HG02678 (cell line): ENCODE measurements around the gene ARHGAP42.
"Not testable (repeated sequence)": the region's sequence is repeated elsewhere in the genome, so short reads cannot be mapped to it uniquely, and the experiment has no call there.

Experiments
- ATAC-seq: cut with Tn5 transposase; IDR thresholded peaks from one replicate; pipeline ENCODE4 v1.9.1; 2021; ENCODE audit warnings: mild to moderate bottlenecking, moderate library complexity; ENCODE audit not compliant: unreplicated experiment

Gene ARHGAP42

DNA sequence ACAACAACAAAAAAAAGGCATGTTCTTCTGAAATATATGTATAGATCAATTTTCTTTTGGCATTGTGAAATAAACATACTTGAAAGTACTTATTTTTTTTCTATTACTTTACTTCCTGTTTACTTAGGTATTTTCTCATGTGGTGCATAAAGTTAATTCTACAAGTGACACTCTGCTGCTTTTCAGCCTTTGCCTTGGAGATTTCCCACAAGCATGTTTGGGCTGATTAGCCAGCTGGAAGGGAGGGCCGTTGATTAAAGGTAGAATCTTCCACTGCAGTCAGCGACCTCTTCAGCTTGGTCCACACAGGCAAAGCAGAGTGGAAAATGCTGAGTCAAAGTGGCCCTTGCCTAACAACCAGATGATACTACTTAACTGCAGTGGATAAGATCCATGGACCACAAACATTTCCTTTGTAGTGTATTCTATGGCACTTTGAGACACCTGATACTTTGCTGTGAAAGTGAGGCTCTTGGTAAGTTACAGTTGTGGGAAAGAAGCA is 176.0 kb downstream of the ARHGAP42 start:
- ATAC-seq: peak; percentile 69

DNA sequence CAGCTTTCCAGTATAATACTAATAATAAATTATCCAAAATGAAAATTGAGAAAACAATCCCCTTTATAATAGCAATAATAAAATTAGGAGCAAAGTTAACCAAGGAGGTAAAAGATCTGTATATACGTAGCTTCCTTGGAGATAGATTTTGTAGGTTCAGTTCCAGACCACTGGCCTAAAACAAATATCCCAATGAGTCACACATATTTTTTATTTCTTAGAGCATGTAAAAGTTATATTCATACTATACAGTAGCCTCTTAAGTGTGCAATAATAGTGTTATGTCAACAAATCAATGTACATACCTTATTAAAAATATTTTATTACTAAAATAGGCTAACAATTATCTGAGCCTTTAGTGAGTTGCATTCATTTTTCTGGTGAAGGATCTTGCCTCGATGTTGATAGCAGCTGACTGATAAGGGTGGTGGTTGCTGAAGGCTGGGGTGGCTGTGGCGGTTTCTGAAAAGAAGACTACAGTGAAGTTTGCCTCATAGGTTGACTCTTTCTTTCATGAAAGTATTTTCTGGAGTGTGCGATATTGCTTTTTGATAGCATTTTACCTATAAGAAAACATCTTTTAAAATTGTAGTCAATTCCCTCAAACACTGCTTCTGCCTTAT is 178.5 kb downstream of the ARHGAP42 start:
- ATAC-seq: no peak

DNA sequence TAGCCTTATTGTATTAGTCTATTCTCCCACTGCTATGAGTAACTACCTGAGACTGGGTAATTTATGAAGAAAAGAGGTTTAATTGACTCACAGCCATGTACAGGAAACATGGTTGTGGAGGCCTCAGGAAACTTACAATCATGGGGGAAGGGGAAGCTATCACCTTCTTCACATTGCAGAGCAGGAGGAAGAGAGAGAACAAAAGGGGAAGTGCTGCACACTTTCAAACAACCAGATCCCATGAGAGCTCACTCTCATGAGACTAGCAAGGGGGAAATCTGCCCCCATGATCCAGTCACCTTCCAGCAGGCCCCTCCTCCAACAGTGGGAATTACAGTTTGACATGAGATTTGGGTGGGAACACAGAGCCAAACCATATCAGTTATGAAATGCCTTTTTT is 179.4 kb downstream of the ARHGAP42 start:
- ATAC-seq: peak; percentile 61

DNA sequence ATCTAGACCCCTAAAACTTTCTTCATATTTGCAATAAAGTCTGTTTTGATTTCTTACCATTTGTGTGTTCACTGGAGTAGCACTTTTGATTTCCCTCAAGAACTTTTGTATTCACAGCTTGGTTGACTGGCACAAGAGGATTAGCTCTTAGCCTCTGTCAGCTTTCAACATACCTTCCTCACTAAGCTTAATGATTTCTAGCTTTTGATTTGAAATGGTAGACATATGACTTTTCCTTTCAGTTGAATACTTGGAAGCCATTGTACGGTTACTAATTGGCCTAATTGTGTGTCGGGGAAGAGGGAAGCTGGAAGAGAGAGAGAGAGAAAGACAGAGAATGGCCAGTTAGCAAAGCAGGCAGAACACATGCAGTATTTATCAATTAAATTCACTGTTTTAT is 180.5 kb downstream of the ARHGAP42 start:
- no peak for ATAC-seq

DNA sequence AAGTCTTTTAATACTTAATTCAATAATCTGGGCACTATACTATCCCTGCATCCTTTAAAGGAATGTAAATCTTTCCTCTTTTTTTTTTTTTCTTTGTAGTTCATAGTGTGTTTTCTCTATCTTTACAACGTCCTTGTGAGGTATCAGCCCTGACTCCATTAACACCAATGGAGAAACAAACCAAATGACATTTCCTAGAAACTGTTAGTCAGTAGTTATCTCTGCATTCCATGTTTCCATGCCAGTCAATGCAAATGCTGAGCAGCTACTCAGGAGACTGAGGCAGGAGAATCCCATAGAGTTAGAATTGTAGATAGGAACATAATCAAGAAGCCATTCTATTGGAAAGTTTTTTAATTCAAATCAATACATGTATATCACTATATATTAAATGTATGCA is 182.2 kb downstream of the ARHGAP42 start:
- ATAC-seq: no peak

DNA sequence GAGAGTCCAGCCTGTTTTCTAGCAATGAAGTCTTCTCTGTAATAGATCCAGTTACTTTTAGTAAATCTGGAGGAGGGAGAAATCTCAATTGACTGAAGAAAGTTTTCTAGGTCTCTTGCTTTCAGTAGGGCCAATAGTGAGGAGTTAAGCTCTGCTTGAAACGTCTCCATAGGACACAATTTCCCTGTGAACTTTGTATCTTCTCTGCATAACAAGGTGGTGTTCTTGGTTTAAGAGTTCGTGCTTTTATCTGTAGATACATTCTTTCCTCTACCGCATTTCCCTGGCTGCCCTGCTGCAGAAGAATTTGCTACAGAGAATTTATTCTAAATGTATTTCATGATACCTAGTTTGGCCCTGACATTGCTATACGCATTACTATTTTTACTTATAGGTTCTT is 183.1 kb downstream of the ARHGAP42 start:
- no peak for ATAC-seq

DNA sequence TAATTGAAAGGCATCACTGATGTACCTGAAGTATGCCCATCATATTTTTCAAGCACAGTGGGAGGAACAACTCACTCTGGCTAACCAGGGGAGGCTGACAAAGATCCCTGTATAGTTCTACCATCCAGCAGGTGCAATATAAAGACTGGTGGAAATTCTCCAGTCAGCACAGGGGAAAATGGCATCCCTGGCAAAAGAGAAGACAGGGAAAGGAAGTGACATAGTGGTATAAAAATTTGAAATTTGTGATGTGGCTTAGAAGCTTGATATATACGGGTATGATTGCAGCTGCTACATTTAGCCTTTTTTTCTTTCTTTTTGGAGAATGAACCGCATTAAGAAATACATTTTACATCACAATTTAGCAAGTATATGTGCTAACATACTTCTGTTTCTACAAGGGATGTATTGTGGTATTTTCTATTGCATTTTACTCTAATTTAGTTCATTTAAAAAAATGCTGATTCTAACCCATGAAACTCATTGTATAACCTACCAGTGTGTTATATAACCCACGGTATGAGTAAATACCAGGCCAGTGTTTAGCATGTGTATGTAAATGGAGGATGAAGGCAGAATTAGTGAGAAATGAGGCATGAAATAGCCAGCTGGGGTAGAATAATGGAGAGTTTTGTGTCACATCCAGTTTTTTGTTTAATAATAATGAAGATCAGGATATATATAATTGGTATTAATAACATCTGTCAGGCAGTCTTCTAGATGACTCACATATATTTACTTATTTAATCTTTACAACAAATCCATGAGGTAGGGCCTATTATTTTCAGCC is 186.1 kb downstream of the ARHGAP42 start:
- no peak for ATAC-seq

DNA sequence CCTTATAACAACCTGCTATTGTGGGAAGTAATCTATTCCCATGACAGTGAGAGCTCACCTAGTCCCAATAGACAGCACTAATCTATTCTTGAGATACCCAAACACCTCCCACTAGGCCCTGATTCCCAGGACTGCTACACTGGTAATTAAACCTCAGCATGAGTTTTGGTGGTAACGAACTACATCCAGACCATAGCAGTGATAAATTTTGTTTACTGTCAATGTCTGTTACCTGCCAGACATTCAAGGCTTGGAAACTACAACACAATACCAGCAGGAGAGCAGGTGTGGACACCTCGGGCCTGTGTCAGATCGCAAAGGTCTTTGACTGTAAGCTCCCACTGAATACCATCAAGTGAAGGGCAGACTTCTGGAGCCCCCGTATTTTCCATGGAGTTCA is 187.1 kb downstream of the ARHGAP42 start:
- ATAC-seq: no peak

DNA sequence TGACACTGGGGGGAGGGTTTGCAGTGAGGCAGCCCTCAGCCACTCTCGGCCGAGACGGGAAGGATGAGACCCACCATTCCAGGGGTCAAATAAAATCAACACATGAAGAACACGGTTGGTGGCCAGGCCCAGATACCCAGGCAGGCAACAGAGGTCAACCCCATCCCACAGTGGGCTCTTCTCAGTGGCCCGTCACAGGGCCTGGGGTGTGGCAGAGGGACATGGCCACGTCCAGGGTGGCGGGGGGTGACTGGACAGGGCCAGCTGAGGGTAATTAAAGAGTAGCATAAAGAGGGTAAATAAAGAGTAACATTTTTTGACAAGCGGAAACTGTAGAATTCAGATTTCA is 188.4 kb downstream of the ARHGAP42 start:
- no peak for ATAC-seq

DNA sequence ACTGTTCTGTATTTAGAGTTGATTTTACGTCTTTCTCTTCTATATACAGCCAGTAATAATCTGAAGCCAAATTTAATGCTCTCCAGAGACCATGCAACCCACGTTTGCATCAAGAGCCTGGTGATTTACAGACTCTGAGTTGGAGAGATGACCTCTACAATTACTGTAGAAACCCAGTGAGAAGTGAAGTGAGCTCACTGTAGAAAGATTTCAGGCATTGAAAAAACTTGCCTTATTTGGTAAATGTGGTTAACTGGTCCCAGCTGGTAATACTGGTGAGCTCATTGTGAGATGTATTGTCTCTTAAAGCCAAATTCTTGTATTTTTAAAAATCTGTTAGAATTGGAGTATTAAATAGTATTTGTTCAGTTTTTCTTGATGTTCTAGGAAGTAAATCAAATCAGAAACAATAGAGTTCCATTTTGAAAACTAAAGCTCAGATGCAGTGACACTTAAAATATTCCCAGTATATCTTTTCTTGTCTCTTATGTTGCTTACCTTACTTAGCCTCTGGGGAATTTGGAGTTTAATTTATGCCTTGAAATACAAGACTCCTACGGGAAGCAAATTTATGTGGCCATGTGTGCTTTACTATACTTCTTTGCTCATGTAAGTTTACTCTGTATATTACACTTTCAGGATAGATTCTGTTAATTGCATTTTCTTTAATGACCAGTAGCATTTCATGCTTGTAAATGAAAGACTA is 189.9 kb downstream of the ARHGAP42 start:
- ATAC-seq: peak; percentile 80

DNA sequence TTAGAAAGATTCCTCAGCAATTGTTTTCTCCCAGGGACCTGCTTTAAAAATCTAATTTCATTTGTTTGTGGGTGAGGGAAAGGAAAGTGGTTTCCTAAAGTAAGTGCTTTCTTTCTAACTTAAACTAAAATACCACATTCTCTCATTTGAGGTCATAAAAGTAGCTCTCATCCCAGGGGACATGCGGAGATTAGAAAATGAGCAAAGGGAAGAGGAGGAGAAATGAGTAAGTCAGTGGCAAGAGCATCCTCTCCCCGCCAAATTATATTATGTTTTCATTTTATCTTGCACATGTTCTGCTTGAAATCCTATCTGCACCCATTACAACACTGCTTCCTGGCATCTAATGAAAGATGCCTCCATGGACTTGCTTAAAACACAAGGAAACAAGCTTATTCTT is 191.4 kb downstream of the ARHGAP42 start:
- no peak for ATAC-seq

DNA sequence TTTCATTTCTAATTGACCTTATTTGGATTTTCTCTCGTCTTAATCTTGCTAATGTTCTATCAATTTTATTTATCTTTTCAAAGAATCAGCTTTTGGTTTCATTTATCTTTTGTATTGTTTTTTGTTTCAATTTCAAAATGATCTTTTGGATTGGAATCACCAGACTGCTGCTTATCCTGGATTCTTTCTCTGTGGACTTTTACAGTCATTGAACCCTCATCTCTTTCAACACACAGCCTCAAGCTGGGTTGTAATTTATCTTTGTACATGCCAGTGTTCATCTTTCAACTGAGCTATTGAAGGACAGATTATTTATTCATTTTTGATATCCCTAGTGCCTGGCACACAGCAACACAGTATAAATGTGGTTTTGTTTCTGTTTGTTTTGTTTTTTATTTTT is 195.9 kb downstream of the ARHGAP42 start:
- no peak for ATAC-seq

DNA sequence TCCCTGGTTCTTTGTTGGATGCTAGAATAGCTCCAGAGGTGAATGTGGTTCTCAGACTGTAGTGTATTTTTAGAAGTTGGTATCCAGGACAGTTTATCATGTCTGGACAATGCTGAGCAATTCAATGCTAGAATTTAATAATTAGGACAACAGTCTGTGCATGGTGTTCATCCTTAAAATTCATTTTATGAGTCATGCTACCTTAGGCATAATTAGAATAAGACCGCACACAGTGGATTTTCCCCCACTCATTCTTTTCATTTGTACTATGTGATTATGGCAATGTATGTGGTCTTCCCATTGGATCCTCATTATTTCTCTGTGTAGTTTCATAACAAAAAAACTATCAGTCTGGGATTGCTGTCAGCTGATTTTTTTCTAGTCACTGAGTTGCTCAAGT is 196.7 kb downstream of the ARHGAP42 start:
- no peak for ATAC-seq

DNA sequence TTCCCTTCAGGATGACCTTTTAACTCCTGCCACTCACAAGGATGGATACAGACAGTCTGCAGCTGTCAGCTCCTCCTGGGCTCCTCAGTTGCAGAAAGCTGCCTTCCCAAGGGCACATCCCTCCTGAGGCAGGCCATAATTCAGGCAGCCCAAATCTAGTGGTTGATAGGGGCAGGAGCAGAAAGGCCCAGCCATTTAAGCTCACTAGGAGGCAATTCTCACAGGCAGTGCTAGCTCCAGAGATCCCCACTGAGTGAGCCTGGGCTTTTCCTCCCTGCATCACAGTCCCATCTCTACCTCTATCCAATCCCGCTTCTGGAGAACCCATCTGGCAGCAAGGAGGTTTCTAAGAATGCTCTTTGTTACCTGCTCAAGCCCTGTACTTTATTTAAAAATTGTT is 200.6 kb downstream of the ARHGAP42 start:
- ATAC-seq: no peak

DNA sequence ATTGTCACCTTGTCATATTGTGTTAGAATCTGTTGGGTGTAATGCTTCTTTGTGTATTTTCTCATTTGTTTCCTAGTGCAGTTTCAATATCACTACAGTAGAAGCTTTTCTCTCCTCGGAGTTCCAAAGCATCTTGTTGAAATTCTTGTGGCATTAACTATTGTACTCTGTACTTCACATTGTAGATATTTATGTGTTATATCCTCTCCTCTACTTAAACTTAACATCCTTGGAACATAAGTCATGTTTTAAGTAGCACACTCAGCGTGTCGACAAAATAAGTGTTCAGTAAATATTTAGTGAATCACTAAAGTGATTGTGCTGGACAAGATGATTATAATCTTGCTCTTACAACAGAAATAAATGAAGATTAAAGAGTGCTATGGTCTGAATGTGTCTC is 201.7 kb downstream of the ARHGAP42 start:
- ATAC-seq: no peak

DNA sequence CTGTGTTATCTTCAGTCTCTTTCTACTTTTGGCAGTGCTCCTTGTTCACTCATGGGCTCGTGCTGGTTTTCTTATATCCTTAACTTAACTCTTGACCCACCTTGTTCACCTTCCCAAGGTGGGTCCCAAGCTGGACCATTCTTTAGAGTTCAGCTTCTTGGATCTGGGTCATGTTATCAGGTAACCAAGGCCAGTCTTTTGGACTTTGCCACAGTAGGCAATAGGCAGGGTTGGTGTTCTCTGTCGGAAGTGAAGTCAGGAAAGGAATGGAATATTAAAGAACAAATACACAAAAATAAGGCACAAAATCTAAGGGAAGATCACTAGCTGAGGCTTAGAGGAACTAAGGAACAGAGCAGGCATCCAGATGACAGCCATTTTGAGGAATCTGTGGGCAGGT is 202.7 kb downstream of the ARHGAP42 start:
- ATAC-seq: no peak

DNA sequence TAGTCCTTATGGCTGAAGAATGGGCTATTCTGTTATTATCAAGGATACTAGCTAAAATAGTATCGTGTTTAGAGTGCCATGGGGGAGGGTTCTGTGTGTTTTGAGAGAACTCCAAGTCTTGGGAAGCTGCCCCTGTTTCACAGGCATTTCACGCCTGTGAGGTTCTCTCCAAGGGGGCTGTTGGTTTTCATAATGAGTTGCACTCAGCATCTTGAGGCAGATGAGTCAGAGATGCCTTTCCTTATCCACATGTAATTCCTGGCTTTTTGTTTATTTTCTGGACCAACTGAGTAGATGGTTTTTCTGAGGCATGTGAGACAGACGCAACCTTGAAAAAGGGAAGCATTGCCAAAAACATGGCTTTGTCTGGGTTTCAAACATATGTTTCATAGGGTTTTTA is 203.7 kb downstream of the ARHGAP42 start:
- no peak for ATAC-seq

DNA sequence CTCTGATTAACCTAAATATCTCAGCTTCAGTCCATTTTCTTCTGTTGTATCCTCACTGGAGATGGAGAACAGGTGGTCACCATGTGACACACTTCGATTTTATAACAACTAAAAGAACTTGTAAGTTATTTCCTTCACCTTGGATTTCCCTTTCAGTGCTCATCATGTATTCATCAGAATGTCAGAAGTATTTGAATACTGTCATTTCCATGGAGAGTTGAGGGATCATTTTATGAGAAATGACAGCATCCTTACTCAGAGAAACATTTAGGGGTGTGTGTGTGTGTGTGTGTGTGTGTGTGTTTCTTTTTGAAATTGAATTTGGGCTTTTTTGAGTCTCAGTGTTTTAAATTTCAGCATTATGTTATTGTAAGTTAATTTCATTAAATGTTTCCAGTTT is 205.8 kb downstream of the ARHGAP42 start:
- no peak for ATAC-seq

DNA sequence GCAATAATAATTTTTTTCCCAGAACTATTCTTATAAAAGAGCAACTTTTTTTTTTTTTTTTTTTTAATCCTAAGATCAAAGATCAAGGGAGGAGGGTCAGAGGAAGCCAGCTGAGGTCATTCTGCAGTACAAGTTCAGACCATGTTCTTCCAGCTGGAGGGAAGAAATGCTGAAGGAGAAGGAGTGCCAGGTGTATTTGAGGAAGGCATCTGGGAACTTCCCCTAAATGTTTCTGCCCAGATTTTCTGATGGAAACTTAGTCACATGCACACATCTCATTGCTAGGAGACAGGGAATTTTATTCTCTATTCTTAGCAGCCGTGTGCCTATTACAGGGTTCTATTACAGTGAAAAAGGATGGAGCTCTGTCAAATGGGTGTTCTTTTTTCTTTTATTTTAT is 208.4 kb downstream of the ARHGAP42 start:
- no peak for ATAC-seq

DNA sequence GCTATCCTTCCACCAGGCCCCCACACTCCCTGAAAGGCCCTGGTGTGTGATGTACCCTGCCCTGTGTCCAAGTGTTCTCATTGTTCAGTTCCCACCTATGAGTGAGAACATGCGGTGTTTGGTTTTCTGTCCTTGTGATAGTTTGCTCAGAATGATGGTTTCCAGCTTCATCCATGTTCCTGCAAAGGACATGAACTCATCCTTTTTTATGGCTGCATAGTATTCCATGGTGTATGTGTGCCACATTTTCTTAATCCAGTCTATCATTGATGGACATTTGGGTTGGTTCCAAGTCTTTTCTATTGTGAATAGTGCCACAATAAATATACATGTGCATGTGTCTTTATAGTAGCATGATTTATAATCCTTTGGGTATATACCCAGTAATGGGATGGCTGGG is 208.9 kb downstream of the ARHGAP42 start:
- ATAC-seq: not testable (repeated sequence)

DNA sequence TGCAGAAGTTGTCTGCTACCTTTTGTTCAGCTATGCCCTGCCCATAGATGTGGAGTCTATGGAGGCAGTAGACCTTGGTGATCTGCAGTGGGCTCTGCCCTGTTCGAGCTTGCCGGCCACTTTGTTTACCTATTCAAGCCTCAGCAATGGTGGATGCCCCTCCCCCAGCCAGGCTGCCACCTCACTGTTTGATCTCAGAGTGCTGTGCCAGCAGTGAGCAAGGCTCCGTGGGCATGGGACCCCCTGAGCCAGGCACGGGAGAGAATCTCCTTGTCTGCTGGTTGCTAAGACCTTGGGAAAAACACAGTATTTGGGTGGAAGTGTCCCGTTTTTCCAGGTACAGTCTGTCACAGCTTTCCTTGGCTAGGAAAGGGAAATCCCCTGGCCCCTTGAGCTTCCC is 214.4 kb downstream of the ARHGAP42 start:
- ATAC-seq: not testable (repeated sequence)
